ENCODE results near the gene TNXB.

TNXB gene

GRCh38 chr6:32127409-32127716, 18.2 kb upstream of the TNXB start:
- H3K4me3 ChIP-seq (ENCODE audit: low read depth, low read length): peak overlapping the region; percentile 98
- H3K9me3 ChIP-seq: no peaks in the 10 kb centered on the region
- no peak for TF ChIP-seq CTCF (IDR thresholded peaks at IDR 0.05; ENCODE audit: low read depth, low read length)
- H3K27me3 ChIP-seq: no peaks in the 10 kb centered on the region
- H3K4me1 ChIP-seq: peaks cover 5% of the 10 kb centered on the region
- DNase-seq: no peak
- no peaks in the 10 kb centered on the region; the same call in none of the 2 replicates for H3K36me3 ChIP-seq

GRCh38 chr6:32126880-32127279, 17.7 kb upstream of the TNXB start:
- Histone ChIP-seq H3K9me3 (no peaks in the 10 kb centered on the region), H3K4me1 (peaks cover 5% of the 10 kb centered on the region), H3K4me3 (ENCODE audit: low read depth, low read length) (peak overlapping the region; percentile 98), H3K27me3 (no peaks in the 10 kb centered on the region), H3K36me3 (peaks cover 2% of the 10 kb centered on the region)
- DNase-seq: no peak
- TF ChIP-seq CTCF (IDR thresholded peaks at IDR 0.05; ENCODE audit: low read depth, low read length): no peak

GRCh38 chr6:32123681-32124080, 14.5 kb upstream of the TNXB start:
- Histone ChIP-seq H3K4me3 (ENCODE audit: low read depth, low read length) (no peak overlapping the region), H3K36me3 (peaks cover 23% of the 10 kb centered on the region), H3K9me3 (no peaks in the 10 kb centered on the region), H3K27me3 (no peaks in the 10 kb centered on the region), H3K4me1 (peaks cover 4% of the 10 kb centered on the region)
- no peak for TF ChIP-seq CTCF (IDR thresholded peaks at IDR 0.05; ENCODE audit: low read depth, low read length)
- DNase-seq: no peak

- Histone ChIP-seq H3K27me3 (no peaks in the 10 kb centered on the region), H3K4me3 (ENCODE audit: low read depth, low read length) (no peak overlapping the region), H3K9me3 (no peaks in the 10 kb centered on the region), H3K4me1 (no peaks in the 10 kb centered on the region; the same call in 1 of the 2 replicates), H3K36me3 (peaks cover 37% of the 10 kb centered on the region)
- no peak for TF ChIP-seq CTCF (IDR thresholded peaks at IDR 0.05; ENCODE audit: low read depth, low read length)
- no peak for DNase-seq
These were observed 11.5 kb upstream of the TNXB start for GRCh38 chr6:32120573-32121059.

GRCh38 chr6:32118782-32119628, 9.9 kb upstream of the TNXB start:
- Histone ChIP-seq H3K36me3 (peaks cover 37% of the 10 kb centered on the region), H3K4me1 (no peaks in the 10 kb centered on the region; the same call in 1 of the 2 replicates), H3K9me3 (no peaks in the 10 kb centered on the region), H3K4me3 (ENCODE audit: low read depth, low read length) (no peak overlapping the region), H3K27me3 (no peaks in the 10 kb centered on the region)
- TF ChIP-seq CTCF (IDR thresholded peaks at IDR 0.05; ENCODE audit: low read depth, low read length): peak; percentile 95
- peak; percentile 89 for DNase-seq

GRCh38 chr6:32117461-32117860, 8.3 kb upstream of the TNXB start:
- no peak for TF ChIP-seq CTCF (IDR thresholded peaks at IDR 0.05; ENCODE audit: low read depth, low read length)
- no peaks in the 10 kb centered on the region; the same call in 1 of the 2 replicates for H3K4me1 ChIP-seq
- H3K36me3 ChIP-seq: peaks cover 37% of the 10 kb centered on the region
- DNase-seq: no peak
- no peak overlapping the region for H3K4me3 ChIP-seq (ENCODE audit: low read depth, low read length)
- no peaks in the 10 kb centered on the region for H3K9me3 ChIP-seq
- no peaks in the 10 kb centered on the region for H3K27me3 ChIP-seq
